Measurements from ENCODE around the gene NUTM2F.
"Not testable (repeated sequence)": the region's sequence is repeated elsewhere in the genome, so short reads cannot be mapped to it uniquely, and the experiment has no call there.

- not testable (repeated sequence) for TF ChIP-seq CTCF (conservative IDR thresholded peaks at IDR 0.05 in 1 of 2, IDR thresholded peaks at IDR 0.05 in 1 of 2; ENCODE audit: low read depth in 1 of 2, low read length in 2 of 2); EZH2 (IDR thresholded peaks at IDR 0.05; ENCODE audit: low read length, missing control alignments)
Observed at GRCh38 chr9:94322342-94322940, 6.0 kb downstream of the NUTM2F start.

Measured in fibroblast of lung (primary cell).